GM12864 (cell line): Measurements from ENCODE around the gene LPP.
"Not testable (repeated sequence)": the region's sequence is repeated elsewhere in the genome, so short reads cannot be mapped to it uniquely, and the experiment has no call there.

ENCODE experiments used
- DNase-seq: peaks from one replicate; pipeline ENCODE4 v3.0.0-alpha.2; 2011; ENCODE audit warnings: low read depth
- H3K4me3 ChIP-seq: 2 replicates; pipeline ENCODE4 v1.5.1; 2011; ENCODE audit warnings: mild to moderate bottlenecking, low read depth, low read length, control low read depth
- TF ChIP-seq, protein P1 (sequence below): IDR thresholded peaks from 2 replicates; pipeline ENCODE4 v1.5.1; 2011; ENCODE audit warnings: low read depth, mild to moderate bottlenecking, moderate library complexity, low read length, control low read depth, inconsistent platforms; ENCODE audit errors: missing control alignments

The LPP gene

DNA sequence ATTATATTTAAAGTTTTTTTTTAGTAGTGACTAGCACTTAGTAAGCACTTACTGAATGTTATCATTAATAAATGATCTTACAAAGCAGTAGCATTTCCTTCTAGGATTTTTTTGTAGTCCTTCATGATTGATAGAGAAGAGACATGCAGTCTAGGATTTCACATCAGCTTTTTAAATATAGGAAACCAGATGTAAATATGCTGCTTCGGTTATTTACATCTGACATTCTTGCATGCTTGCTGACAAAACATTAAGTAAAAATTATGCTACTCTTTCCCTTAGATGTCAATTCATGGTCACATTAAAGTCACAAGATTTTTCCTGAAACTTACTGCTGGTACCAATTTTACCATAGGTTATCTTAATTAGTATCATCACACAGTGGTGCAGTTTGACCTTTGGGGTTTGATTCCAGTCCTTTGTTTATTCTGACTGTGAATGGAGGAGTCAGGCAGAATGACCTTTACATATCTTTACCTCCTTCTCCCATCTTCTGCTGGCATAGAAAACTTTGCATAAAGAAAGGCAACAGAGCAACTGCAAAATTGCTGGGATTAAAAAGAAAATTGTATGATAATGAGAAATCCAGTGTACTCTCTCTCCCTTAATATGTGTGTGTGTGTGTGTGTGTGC is 286.5 kb downstream of the LPP start:
- DNase-seq, result no peak
- H3K4me3 ChIP-seq, result no peak overlapping the region
- TF ChIP-seq, protein P1, sequence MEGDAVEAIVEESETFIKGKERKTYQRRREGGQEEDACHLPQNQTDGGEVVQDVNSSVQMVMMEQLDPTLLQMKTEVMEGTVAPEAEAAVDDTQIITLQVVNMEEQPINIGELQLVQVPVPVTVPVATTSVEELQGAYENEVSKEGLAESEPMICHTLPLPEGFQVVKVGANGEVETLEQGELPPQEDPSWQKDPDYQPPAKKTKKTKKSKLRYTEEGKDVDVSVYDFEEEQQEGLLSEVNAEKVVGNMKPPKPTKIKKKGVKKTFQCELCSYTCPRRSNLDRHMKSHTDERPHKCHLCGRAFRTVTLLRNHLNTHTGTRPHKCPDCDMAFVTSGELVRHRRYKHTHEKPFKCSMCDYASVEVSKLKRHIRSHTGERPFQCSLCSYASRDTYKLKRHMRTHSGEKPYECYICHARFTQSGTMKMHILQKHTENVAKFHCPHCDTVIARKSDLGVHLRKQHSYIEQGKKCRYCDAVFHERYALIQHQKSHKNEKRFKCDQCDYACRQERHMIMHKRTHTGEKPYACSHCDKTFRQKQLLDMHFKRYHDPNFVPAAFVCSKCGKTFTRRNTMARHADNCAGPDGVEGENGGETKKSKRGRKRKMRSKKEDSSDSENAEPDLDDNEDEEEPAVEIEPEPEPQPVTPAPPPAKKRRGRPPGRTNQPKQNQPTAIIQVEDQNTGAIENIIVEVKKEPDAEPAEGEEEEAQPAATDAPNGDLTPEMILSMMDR, result no peak

DNA sequence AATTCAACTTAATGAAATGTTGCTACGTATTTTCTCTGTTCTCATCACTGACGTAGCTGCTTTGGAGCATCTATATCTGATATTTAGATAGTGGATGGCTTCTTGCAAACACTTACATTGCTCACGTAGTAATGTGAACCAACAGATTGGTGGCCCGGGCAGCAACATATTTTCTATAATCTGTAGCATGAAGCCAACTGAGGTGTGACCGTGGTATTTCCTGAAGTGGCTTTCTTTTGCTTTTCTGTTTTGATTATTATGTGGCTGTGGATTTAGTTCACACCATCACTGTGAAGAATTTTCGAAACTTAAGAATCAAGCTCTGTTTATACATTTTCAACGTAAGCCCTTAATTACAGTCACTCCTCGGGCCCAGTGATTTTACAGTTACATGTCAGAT is 288.5 kb downstream of the LPP start:
- H3K4me3 ChIP-seq, result no peak overlapping the region
- TF ChIP-seq, protein P1, result no peak
- DNase-seq, result no peak

DNA sequence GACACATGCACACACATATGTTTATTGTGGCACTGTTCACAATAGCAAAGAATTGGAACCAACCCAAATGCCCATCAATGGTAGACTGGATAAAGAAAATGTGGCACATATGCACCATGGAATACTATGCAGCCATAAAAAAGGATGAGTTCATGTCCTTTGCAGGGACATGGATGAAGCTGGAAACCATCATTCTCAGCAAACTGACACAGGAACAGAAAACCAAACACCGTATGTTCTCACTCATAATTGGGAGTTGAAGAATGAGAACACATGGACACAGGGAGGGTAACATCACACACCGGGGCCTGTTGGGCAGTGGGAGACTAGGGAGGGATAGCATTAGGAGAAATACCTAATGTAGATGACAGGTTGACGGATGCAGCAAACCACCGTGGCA is 291.2 kb downstream of the LPP start:
- DNase-seq, H3K4me3 ChIP-seq: not testable (repeated sequence)

DNA sequence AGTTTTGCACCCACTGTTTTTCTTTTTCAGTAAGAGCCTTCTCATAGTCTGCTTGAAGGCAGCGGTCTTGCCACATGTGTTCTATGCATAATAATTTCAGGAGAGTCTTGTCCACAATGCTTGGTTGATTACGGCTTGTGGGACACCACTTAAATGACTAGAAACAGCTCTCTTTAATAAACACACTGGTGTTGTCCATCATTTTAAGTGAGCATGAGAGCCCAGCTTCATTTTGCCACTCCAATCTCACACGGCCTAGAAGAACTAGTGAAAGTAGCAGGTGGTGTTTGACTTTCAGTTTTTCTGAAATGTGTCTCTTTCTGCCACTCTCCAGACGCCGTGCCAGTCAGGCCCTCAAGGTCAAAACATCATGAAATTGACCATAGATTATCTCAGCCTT is 292.1 kb downstream of the LPP start:
- DNase-seq, result no peak
- no peak overlapping the region for H3K4me3 ChIP-seq
- TF ChIP-seq, protein P1, result no peak

DNA sequence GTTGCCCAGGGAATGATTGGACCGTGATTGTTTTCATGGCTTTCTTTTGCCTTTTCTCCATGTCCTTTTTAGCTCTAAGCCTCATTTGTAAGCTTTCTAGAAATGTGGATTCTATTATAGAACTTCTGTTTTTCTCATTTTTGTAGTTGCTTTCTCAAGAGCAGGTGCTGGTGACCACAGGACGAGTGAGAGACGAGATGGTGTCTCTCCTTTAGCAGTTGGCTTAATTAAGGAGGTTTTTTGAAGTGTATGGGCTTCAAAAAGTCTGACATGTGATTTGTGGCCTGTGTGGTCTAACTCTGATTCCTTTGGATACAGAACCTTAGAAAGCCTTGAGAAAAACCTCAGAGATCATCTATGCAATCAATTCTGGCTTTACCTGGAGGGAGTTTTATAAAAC is 292.8 kb downstream of the LPP start:
- TF ChIP-seq, protein P1, result no peak
- DNase-seq, result peak; percentile 26
- H3K4me3 ChIP-seq, result no peak overlapping the region

DNA sequence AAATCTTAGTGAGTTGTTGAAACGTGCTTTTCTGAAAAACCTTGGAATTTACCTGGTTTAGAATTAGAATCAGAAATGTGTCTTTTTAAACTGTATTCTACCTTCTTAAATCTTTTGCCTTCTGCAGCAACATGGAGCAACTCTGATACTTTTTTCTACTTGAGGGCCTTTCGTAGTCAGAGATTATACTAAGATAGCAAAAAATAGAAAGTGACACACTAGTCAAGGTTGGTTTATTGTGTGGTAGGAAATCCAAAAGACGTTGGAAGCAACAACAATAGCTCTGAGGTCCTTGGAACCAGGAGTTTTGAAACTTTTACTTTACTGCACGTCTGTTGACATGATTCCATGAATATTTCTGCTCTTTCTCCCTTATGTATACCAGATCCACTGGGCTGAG is 294.9 kb downstream of the LPP start:
- no peak overlapping the region for H3K4me3 ChIP-seq
- DNase-seq, result no peak
- TF ChIP-seq, protein P1, result no peak

DNA sequence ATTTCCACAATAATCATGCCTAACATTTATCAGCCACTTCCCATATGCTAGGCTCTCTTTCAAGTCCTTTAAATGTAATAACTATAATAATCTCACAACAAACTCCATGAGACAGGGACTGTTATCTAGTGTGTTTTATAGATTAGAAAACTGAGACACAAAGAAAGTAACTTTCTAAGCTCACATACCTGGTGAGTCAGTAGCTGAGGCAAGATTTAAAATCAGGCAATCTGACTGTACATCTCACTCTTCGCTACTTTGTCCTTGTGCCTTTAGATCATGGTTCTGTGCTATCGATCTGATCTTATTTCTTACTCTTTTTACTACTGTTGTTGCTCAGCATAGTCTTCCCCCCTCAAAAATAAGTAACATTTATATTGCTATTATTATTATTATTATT is 295.5 kb downstream of the LPP start:
- H3K4me3 ChIP-seq, result no peak overlapping the region
- TF ChIP-seq, protein P1, result no peak
- no peak for DNase-seq
